Cardiac fibroblast (primary cell): ENCODE results near the gene LOXHD1.

Source experiments
- DNase-seq, 2 donors: peaks; one replicate each; pipeline versions ENCODE4 v3.0.0 to v3.0.0-alpha.2; 2010; ENCODE audit warnings: low read depth in 2 of 2
- H3K4me3 ChIP-seq, 2 donors: replicated peaks in 1 of 2; 1 replicate in 1 of 2; 2 replicates in 1 of 2; pipeline ENCODE4 v1.5.1; 2011; ENCODE audit warnings: low read depth in 2 of 2, low read length in 2 of 2, mild to moderate bottlenecking in 2 of 2, moderate library complexity in 1 of 2
- TF ChIP-seq, protein P1 (sequence below): IDR thresholded peaks from one replicate; pipeline ENCODE4 v1.5.1; 2011; ENCODE audit warnings: low read depth, mild to moderate bottlenecking, low read length, inconsistent platforms

Gene LOXHD1

DNA sequence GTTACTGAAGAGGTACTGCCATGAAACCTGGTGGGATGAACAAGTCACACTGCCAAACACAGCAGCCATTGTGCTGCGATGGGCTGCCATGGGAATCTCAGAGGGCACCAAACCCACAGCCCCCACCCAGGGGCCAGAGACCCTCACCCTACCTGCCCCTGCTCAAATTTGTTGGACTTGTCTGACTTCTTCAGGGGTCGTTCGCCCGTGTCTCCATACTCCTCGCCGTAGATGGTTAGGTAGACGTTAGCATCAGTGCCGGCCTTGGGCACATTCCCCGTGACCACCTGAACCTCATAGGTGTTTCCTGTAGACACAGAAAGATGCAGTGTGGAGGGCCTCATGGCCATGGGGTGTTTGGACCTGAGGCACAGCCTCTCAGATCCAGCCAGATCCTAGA is 97.7 kb downstream of the LOXHD1 start:
- no peak for DNase-seq
- TF ChIP-seq, protein P1, sequence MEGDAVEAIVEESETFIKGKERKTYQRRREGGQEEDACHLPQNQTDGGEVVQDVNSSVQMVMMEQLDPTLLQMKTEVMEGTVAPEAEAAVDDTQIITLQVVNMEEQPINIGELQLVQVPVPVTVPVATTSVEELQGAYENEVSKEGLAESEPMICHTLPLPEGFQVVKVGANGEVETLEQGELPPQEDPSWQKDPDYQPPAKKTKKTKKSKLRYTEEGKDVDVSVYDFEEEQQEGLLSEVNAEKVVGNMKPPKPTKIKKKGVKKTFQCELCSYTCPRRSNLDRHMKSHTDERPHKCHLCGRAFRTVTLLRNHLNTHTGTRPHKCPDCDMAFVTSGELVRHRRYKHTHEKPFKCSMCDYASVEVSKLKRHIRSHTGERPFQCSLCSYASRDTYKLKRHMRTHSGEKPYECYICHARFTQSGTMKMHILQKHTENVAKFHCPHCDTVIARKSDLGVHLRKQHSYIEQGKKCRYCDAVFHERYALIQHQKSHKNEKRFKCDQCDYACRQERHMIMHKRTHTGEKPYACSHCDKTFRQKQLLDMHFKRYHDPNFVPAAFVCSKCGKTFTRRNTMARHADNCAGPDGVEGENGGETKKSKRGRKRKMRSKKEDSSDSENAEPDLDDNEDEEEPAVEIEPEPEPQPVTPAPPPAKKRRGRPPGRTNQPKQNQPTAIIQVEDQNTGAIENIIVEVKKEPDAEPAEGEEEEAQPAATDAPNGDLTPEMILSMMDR = no peak

GRCh38 chr18:46556590-46557206 is 100.3 kb downstream of the LOXHD1 start:
- no peak overlapping the region for H3K4me3 ChIP-seq
- no peak for DNase-seq
- TF ChIP-seq, protein P1 = no peak

More for the DNA sequence above, 97.7 kb downstream of the LOXHD1 start:
- no peak overlapping the region for H3K4me3 ChIP-seq

- H3K4me3 ChIP-seq = no peak overlapping the region
- TF ChIP-seq, protein P1 = peak; percentile 9
- peak in 1 of 2 donors; percentile 2 for DNase-seq
Observed at GRCh38 chr18:46555724-46556123, 101.3 kb downstream of the LOXHD1 start.

DNA sequence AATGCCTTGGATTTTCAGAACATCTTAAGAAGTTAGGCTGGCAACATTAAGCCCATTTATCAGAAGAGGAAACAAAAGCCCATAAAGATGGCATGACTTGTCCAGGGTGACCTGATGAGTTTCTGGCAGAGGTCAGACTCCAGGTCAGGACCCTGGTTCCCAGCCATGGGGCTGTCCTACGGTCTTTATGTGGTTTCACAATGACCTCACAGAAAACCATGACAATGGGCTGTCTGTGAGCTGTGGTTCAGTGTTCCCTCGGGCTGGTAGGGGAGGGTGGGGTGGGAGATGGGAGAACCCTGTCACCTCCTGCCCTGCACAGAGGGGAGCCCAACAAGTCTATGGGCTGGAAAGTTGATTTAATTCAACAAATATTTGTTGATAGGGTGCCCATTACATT is 101.8 kb downstream of the LOXHD1 start:
- DNase-seq = no peak
- H3K4me3 ChIP-seq = no peak overlapping the region
- TF ChIP-seq, protein P1 = no peak

DNA sequence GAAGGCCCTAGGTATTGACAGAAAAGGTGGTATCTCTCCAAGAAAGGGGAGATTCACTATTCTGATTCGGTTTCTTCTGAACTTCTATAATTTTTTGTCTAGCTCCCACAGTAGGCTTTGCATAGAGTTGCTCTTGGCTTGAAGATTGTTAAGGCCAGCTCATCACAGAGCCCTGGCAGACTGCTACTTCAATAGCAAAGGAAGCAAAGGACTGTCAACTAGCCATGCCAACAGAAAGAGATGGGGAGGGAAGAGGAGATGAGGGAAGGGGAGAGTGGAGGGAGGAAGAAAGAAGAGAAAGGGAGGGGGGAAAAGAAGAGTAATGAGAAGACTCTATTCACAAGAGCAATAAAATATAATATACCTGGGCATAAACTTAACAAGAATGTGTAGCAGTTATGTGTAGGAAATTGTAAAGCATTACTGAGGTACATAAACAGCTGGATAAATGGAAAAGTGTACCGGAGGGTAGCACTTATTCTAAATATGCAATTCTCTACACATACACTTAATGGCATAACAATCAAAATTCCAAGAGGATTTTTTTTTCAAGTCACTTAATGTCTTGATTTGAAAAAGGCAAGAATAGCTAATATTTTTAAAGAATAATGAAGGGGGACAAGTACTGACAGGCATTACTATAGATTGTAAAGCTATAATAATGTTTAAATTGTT is 102.5 kb downstream of the LOXHD1 start:
- TF ChIP-seq, protein P1 = no peak
- H3K4me3 ChIP-seq = no peak overlapping the region
- no peak for DNase-seq

- H3K4me3 ChIP-seq = no peak overlapping the region
- TF ChIP-seq, protein P1 = no peak
- DNase-seq = no peak
Observed at GRCh38 chr18:46550609-46551008, 106.4 kb downstream of the LOXHD1 start.
